ENCODE measurements around the gene ACSF3. TPM values are rescaled to one million over a fixed set of nuclear protein-coding genes. Genes with fewer than 3 reads are reported as not detected.

The ACSF3 gene
- total and polyA plus RNA-seq, 3 donors from 2014 or later: 30.3 to 70.1 (median 61.0) TPM

DNA sequence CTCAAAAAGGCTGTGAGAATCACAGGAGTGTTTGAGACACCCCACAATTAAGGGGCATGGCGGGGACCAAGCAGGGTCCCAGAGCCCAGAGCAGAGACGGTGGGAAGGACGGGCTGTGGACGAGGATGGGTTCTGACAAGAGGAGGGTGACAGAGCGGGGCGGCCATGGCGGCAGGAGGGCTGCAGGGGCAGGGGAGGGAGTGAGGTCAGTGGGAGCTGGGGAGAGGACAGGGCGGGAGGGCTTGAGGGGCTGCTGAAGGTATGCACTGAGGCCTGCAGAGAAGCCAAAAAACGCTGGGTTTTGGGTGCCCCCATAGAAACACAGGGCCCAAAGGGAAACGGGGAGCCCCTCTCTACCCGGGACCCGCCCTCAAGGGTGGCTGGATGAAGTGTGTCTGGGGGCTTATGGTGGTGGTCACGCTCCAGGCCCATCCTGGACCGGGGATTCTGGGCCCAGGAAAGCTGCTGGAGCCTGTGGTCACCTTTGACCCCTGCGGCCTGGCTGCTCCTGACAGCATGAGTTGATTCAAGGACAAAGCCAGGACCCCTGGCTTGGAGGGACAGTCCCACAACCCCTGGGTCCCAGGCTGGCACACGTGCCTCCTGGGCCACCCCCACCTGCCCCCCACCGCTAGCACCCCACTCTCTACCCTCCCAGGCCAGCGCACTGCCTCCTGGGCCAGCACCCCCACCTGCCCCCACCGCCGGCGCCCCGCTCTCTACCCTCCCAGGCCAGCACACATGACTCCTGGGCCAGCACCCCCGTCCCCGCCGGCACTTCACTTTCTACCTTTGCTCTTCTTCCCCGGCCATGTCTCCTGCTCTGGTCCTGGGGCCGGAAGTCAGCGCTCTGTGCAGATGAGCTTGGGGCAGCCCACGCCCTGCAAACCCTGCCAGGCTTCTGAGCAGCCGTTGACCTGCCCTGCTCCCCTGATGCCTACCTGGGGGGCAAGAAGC lies 31.0 kb upstream of the ACSF3 start:
- Histone ChIP-seq H3K4me3 (no peak overlapping the region), H3K4me1 (no peaks in the 10 kb centered on the region), H3K9me3 (no peaks in the 10 kb centered on the region), H3K27me3 (no peaks in the 10 kb centered on the region), H3K36me3 (ENCODE audit: low read depth, missing control alignments) (no peaks in the 10 kb centered on the region), H3K27ac (no peak overlapping the region)
- intact Hi-C loops (cut with DNase I; ENCODE audit: low total_unique reads): no loop called here
- no peak for DNase-seq
- TF ChIP-seq POLR2A (IDR thresholded peaks at IDR 0.05): no peak
- TF ChIP-seq, protein P1, sequence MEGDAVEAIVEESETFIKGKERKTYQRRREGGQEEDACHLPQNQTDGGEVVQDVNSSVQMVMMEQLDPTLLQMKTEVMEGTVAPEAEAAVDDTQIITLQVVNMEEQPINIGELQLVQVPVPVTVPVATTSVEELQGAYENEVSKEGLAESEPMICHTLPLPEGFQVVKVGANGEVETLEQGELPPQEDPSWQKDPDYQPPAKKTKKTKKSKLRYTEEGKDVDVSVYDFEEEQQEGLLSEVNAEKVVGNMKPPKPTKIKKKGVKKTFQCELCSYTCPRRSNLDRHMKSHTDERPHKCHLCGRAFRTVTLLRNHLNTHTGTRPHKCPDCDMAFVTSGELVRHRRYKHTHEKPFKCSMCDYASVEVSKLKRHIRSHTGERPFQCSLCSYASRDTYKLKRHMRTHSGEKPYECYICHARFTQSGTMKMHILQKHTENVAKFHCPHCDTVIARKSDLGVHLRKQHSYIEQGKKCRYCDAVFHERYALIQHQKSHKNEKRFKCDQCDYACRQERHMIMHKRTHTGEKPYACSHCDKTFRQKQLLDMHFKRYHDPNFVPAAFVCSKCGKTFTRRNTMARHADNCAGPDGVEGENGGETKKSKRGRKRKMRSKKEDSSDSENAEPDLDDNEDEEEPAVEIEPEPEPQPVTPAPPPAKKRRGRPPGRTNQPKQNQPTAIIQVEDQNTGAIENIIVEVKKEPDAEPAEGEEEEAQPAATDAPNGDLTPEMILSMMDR (IDR thresholded peaks at IDR 0.05): no peak
- 82 to 91% methylated on average over 26 to 30 of the region's 30 CpGs for WGBS, 2 donors

DNA sequence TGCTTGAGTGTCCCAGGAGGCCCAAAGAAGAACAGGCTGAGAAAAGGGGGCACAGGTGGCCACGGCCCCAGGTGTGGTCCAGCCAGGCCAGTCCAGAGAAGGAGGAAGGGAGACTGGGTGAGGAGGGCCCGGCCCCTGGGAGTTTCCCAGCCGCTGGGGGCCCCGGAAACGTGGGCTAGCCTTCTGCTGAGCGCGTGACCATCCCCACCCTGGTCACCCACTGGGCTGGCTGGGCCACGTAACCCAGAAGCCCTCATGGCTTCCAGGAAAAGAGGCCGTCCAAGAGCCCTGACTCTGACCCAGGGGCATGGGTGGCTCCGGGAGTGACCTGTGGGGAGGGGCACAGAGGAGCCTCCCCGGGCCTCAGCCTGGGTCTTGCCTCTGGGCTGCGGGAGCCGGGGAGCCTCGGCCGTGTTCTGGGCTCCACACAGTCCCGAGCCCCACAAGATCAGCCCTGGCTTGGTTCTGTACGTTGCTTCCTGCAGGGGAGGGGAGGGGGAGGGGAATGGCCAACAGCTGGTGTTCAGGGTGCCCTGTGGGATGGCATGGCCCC lies 29.8 kb upstream of the ACSF3 start:
- no peaks in the 10 kb centered on the region for H3K9me3 ChIP-seq
- no peaks in the 10 kb centered on the region for H3K4me1 ChIP-seq
- H3K27ac ChIP-seq: no peak overlapping the region
- no peak overlapping the region for H3K4me3 ChIP-seq
- H3K36me3 ChIP-seq (ENCODE audit: low read depth, missing control alignments): no peaks in the 10 kb centered on the region
- WGBS, 2 donors: 88 to 93% methylated on average over 8 to 16 of the region's 17 CpGs
- H3K27me3 ChIP-seq: no peaks in the 10 kb centered on the region
- TF ChIP-seq POLR2A (IDR thresholded peaks at IDR 0.05): no peak
- TF ChIP-seq, protein P1 (IDR thresholded peaks at IDR 0.05): no peak
- no peak for DNase-seq
- intact Hi-C loops (cut with DNase I; ENCODE audit: low total_unique reads): no loop called here

DNA sequence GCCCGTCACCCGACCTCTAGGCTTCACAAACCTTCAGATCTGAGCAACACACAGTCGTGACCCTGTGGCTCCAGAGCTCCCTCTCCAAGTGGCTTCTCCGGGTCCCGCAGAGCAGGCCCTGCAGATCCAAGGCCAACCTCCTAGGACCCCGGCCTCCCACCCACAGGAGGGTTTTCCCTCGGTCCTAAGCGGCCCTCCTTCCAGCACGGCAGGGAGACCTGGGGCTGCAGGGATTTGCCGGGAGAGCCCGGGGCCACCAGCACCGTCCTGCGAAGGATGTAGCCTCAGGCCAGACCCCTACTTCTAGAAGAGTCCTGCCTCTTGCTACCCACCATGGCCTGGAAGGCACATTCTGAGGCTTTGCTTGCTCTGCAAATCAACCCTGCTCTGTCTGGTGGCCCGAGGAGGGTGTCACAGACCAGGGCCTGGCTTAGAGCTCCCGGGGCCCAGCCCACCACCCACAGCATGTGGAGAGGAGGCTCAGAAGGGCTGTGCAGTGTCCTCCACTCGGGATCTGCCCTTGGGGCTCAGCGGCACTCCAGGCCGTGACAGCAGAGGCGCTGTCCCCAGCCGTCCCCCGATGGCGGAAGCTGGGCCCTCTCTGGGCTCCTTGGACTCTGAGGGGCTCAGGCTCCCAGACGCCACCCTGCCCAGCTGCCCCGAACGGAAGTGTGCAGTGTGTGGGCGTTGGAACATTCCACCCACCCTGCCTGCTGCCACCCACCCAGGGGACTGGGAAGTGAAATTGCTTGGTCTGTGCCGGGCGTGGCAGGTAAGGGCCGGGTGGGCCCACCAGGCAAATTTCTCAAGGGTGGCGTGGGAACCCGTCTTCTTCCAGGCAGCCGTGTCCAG lies 28.8 kb upstream of the ACSF3 start:
- TF ChIP-seq POLR2A (IDR thresholded peaks at IDR 0.05): no peak
- TF ChIP-seq, protein P1 (IDR thresholded peaks at IDR 0.05): no peak
- no peak overlapping the region for H3K4me3 ChIP-seq
- H3K36me3 ChIP-seq (ENCODE audit: low read depth, missing control alignments): no peaks in the 10 kb centered on the region
- H3K27ac ChIP-seq: no peak overlapping the region
- H3K9me3 ChIP-seq: no peaks in the 10 kb centered on the region
- no peaks in the 10 kb centered on the region for H3K4me1 ChIP-seq
- WGBS, 2 donors: 89 to 90% methylated on average over 2 to 32 of the region's 32 CpGs
- no peaks in the 10 kb centered on the region for H3K27me3 ChIP-seq
- DNase-seq: no peak
- intact Hi-C loops (cut with DNase I; ENCODE audit: low total_unique reads): no loop called here

DNA sequence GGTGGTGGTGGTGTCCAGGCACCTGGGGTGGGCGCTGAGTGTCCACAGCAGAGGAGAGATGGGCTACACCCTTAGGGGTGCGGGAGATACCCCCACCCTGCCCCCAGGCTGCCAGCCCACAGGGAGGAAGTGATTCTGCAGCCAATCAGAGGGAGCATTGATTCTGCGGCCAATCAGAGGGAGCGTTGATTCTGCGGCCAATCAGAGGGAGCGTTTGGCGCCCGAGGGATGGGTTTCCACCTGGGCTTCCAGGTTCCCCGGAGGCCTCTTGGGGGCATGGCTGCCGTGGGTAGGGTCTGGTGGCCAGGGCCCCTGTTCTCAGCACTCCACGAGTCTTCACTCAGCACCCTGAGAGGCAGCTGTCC lies 28.2 kb upstream of the ACSF3 start:
- WGBS, 2 donors: 93 to 94% methylated on average over 8 to 11 of the region's 11 CpGs

More for the DNA sequence above, 28.2 kb upstream of the ACSF3 start:
- Histone ChIP-seq H3K36me3 (ENCODE audit: low read depth, missing control alignments) (no peaks in the 10 kb centered on the region), H3K4me1 (no peaks in the 10 kb centered on the region), H3K27me3 (no peaks in the 10 kb centered on the region), H3K9me3 (no peaks in the 10 kb centered on the region), H3K4me3 (no peak overlapping the region), H3K27ac (no peak overlapping the region)
- intact Hi-C loops (cut with DNase I; ENCODE audit: low total_unique reads): no loop called here
- no peak for TF ChIP-seq POLR2A (IDR thresholded peaks at IDR 0.05)
- TF ChIP-seq, protein P1 (IDR thresholded peaks at IDR 0.05): no peak
- DNase-seq: no peak

Measured in testis (tissue), 3 donors.